ENCODE measurements around the gene A3GALT2.

A3GALT2 gene

DNA sequence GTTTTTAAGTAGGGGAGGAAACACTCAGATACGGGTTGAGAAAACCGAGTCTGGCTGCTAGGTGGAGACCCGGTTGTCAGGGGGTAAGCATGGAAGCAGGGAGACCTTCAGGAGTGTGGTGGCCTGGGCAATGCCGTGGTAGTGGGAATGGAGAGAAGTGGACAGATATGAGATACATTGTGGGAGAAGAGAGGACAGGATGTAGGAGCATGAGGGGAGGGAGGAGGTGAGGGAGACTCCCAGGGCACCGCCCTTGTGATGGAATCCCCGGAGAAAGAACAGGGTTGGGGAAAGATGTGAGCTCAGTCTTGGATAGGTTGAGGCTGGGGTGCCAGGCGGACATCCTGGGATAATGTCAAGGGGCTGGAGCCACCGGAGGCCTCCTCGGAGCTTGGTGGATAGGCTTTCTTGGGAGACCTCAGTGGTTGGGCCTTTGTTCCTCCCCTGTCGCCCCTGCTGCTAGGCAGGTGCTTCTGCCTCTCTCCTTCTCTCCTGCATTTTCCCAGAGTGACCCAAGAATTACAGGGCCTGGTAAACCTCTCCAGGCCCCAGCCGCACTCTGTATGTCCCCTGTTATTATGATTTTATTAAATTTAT is 43.3 kb downstream of the A3GALT2 start:
- TF ChIP-seq, protein P1, sequence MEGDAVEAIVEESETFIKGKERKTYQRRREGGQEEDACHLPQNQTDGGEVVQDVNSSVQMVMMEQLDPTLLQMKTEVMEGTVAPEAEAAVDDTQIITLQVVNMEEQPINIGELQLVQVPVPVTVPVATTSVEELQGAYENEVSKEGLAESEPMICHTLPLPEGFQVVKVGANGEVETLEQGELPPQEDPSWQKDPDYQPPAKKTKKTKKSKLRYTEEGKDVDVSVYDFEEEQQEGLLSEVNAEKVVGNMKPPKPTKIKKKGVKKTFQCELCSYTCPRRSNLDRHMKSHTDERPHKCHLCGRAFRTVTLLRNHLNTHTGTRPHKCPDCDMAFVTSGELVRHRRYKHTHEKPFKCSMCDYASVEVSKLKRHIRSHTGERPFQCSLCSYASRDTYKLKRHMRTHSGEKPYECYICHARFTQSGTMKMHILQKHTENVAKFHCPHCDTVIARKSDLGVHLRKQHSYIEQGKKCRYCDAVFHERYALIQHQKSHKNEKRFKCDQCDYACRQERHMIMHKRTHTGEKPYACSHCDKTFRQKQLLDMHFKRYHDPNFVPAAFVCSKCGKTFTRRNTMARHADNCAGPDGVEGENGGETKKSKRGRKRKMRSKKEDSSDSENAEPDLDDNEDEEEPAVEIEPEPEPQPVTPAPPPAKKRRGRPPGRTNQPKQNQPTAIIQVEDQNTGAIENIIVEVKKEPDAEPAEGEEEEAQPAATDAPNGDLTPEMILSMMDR (conservative IDR thresholded peaks at IDR 0.05; ENCODE audit: low read depth, low read length): no peak

DNA sequence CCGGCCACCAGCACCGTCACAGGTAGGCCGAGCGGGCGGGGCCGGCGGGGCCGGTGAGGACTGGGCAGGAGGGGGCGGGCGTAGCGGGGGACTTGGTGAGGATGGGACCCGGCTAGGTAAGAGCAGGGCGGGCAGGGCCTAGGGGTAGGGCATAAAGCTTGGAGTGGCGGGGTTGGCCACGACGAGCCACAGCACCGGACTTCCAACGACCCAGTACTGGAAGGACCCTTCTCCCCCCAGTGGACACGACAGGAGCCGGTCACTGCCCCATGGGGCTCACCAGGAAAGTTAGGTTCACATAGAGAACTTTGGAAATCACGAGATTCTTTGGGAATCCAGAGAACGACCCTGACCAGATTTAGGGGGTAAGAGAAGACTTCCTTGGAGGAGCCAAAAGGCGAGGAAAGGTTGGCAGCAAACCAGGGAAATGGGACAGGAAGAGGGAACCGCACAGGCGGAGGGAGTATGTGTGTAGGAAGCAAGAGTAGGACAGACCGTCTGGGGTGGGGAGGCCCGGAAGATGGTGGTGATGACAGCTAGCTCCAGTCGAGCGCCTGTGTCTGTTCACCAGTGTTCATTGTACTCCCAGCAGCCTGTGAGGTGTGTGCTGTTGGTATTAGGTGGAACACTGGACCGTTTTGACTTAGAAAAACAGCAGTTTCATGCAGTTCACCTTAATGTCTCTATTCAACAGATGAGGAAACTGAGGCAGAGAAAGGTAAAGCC is 44.2 kb downstream of the A3GALT2 start:
- DNase-seq (ENCODE audit: low read depth): no peak
- TF ChIP-seq, protein P1 (conservative IDR thresholded peaks at IDR 0.05; ENCODE audit: low read depth, low read length): no peak
- H3K4me3 ChIP-seq (ENCODE audit: low read length): no peak overlapping the region

More for the DNA sequence above, 43.3 kb downstream of the A3GALT2 start:
- no peak overlapping the region for H3K4me3 ChIP-seq (ENCODE audit: low read length)
- no peak for DNase-seq (ENCODE audit: low read depth)

DNA sequence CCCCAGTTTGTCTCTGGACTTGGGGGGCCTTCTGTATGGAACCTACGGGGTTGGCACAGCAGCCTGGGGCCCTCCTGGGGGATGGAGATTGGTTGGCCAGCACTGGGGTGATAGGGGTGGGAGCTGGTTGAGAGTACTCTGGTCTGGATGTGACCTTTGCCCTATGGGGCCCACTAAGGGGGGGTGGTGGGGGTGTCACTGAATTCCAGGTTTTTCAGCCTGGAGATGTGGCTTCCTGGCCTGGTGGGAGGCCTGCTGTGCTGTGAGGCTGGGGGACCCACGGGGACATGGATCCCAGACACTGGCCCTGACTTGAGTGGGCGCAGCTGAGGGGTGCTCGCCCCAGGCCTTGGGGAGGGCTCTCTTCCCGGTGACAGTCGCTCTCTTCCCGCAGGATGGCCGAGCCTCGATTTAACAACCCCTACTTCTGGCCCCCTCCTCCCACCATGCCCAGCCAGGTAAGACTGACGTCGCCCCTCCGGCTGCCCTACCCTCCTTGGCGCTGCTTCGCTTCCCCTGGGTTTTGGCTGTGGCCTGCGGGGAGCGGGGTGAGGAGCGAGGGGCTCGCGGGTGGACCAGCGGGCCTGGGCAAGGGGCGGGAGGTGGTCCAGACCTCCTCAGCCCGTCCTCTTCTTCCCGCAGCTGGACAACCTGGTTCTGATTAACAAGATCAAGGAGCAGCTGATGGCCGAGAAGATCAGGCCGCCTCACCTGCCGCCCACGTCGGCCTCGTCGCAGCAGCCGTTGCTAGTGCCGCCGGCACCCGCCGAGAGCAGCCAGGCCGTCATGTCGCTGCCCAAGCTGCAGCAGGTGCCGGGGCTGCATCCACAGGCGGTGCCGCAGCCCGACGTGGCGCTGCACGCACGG is 45.0 kb downstream of the A3GALT2 start:
- TF ChIP-seq, protein P1 (conservative IDR thresholded peaks at IDR 0.05; ENCODE audit: low read depth, low read length): no peak
- no peak overlapping the region for H3K4me3 ChIP-seq (ENCODE audit: low read length)
- no peak for DNase-seq (ENCODE audit: low read depth)

DNA sequence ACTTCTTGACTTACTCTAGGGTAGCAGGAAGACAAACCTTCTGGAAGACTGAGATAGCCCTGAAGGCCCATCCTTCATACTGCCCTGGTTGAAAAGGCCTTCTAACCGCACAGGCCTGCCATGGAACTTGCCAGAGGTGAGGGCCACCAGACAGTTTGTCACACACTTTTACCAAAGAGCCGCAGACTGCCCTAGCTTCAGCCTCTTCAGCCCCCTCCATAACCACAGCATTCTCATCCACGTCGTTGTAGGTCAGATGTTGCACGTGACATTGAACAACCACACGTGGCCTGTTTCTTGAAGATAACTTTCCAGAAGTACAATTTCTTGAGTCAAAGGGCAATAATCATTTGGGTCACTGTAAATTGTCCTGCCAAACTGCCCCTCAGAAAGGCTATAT is 45.7 kb downstream of the A3GALT2 start:
- TF ChIP-seq, protein P1 (conservative IDR thresholded peaks at IDR 0.05; ENCODE audit: low read depth, low read length): no peak
- DNase-seq (ENCODE audit: low read depth): no peak
- H3K4me3 ChIP-seq (ENCODE audit: low read length): no peak overlapping the region

DNA sequence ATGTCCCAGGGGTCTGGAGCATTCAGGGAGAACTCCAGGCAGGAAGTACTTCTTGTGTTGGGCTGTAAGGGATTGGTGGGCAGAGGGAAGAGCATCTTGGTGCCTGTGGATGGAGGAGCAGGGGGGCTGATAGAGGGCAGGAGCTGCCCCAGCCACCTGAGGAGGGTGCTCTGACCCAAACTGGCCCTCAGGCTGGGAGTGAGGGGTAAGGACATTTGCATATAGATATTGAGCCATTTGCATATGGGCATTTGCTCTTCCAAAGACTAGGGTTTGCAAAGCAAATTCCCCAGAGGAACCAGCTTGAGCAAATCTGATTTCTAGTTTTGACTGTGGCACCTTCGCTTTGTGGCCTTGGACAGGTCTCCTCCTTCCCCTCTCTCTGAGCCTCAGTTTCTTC is 46.5 kb downstream of the A3GALT2 start:
- no peak overlapping the region for H3K4me3 ChIP-seq (ENCODE audit: low read length)
- no peak for DNase-seq (ENCODE audit: low read depth)
- TF ChIP-seq, protein P1 (conservative IDR thresholded peaks at IDR 0.05; ENCODE audit: low read depth, low read length): no peak

DNA sequence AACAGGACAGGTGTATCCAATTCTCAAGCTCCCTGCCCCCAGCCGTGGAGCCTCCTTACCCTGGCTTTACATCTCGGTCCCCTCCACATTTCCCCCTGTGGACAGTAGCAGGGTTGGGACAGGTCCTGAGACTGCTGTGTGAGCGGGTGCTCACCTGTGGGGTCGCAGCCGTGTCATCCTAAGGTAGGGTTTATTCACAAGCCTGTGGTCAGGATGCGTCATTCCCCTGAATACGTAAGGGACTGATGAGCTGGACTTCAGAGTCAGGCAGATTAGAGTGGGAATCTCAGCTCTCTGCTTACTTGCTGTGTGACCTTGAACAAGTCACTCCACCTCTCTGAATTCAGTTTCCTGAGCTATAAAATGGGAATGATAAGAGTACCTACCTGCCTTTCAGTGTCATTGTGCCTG is 46.9 kb downstream of the A3GALT2 start:
- H3K4me3 ChIP-seq (ENCODE audit: low read length): no peak overlapping the region

More for the DNA sequence above, 46.9 kb downstream of the A3GALT2 start:
- TF ChIP-seq, protein P1 (conservative IDR thresholded peaks at IDR 0.05; ENCODE audit: low read depth, low read length): no peak
- no peak for DNase-seq (ENCODE audit: low read depth)

Measured in retinal pigment epithelial cell (primary cell).